K562 (cell line): ENCODE data around the gene EGFR. TPM values are rescaled to one million over a fixed set of nuclear protein-coding genes. Genes with fewer than 3 reads are reported as not detected.

Experiments
- ATAC-seq: fragments of 200-7000 bp; cut with Tn5 transposase; 3 replicates; pipeline ENCODE4 v1.9.1; 2020; ENCODE audit warnings: moderate library complexity
- BruUV-seq: library from RNA; stranded (reverse); fragments of 400-500 nt; replicated peaks from 2 replicates; lab custom pipeline; 2021; lab: Mats Ljungman, UMichigan
- CTCF ChIA-PET: fragments of 300-600 bp; formaldehyde crosslinking; extraction: SDS; loops from one replicate; lab custom pipeline; 2021; ENCODE audit warnings: low intra/inter-chr PET ratio; lab: Yijun Ruan, JAX
- POLR2A ChIA-PET: fragments of 300-600, 350-650 bp; sonication (Branson Sonifier 250); formaldehyde crosslinking; extraction: SDS; loops from one replicate; lab custom pipeline; 2021; ENCODE audit warnings: antibody characterized with exemption, inconsistent platforms; lab: Yijun Ruan, JAX
- DNase-seq, 4 experiments: peaks; one replicate each; pipeline versions ENCODE4 v3.0.0 to v3.0.0-alpha.2; 2011 to 2018; ENCODE audit warnings: low spot score in 3 of 4, mixed read lengths in 3 of 4; ENCODE audit errors: extremely low read depth in 1 of 4
- FAIRE-seq: peaks from 2 replicates; lab custom pipeline; 2011; peaks lifted over from hg19 to GRCh38; lab: Jason Lieb, UNC
- H2AFZ ChIP-seq: 2 replicates; pipeline ENCODE4 v1.6.0; 2011; ENCODE audit warnings: low read depth, low read length, control low read depth, inconsistent platforms
- H3K27ac ChIP-seq: fragments of 200-600 bp; 3 replicates; pipeline ENCODE4 v1.8.0; 2011; ENCODE audit warnings: low read depth, mild to moderate bottlenecking, control low read depth, inconsistent platforms, low read length, moderate library complexity, mixed read lengths; ENCODE audit errors: extremely low read depth
- H3K27me3 ChIP-seq, 2 experiments: fragments of 300-600 bp in 1 of 2; 2 replicates in 1 of 2; 3 replicates in 1 of 2; pipeline versions ENCODE4 v1.6.0 to v1.8.0; 2011; ENCODE audit warnings: inconsistent platforms in 2 of 2, low read length in 2 of 2, mild to moderate bottlenecking in 1 of 2, mixed read lengths in 1 of 2, moderate library complexity in 1 of 2; ENCODE audit not compliant: control insufficient read depth in 2 of 2, insufficient read depth in 2 of 2
- H3K36me3 ChIP-seq: fragments of 300-600 bp; 3 replicates; pipeline ENCODE4 v1.8.0; 2011; ENCODE audit warnings: mild to moderate bottlenecking, low read length, inconsistent platforms; ENCODE audit not compliant: control insufficient read depth, insufficient read depth
- H3K4me1 ChIP-seq, 2 experiments: fragments of 200-600 bp in 1 of 2; replicated peaks in 1 of 2; 2 replicates in 1 of 2; 3 replicates in 1 of 2; pipeline versions ENCODE4 v1.5.1 to v1.8.0; 2011; ENCODE audit warnings: inconsistent platforms in 2 of 2, low read length in 2 of 2, mild to moderate bottlenecking in 1 of 2, mixed read lengths in 1 of 2, moderate library complexity in 1 of 2; ENCODE audit not compliant: control insufficient read depth in 2 of 2, insufficient read depth in 2 of 2
- H3K4me2 ChIP-seq: 2 replicates; pipeline ENCODE4 v1.6.1; 2011; ENCODE audit warnings: low read length, control low read depth, inconsistent platforms, mixed read lengths; ENCODE audit not compliant: insufficient read depth
- H3K4me3 ChIP-seq: fragments of 200-600 bp; sonication (generic), shearing (Covaris generic); 2 replicates; pipeline ENCODE4 v1.5.1; 2016; ENCODE audit warnings: control low read depth, inconsistent platforms
- H3K79me2 ChIP-seq: fragments of 200-600 bp; 3 replicates; pipeline ENCODE4 v1.8.0; 2011; ENCODE audit warnings: low read length, inconsistent platforms; ENCODE audit not compliant: control insufficient read depth, insufficient read depth
- H3K9ac ChIP-seq, 2 experiments: 2 replicates each; pipeline versions ENCODE4 v1.6.0 to v1.6.1; 2011; ENCODE audit warnings: low read depth in 2 of 2, low read length in 2 of 2, control low read depth in 1 of 2, inconsistent platforms in 1 of 2, mild to moderate bottlenecking in 1 of 2, mixed read lengths in 1 of 2; ENCODE audit not compliant: insufficient read depth in 1 of 2
- H3K9me1 ChIP-seq: one replicate; pipeline ENCODE4 v1.6.0; 2011; ENCODE audit warnings: inconsistent platforms, mild to moderate bottlenecking, low read length, moderate library complexity; ENCODE audit not compliant: control insufficient read depth, insufficient read depth
- H3K9me3 ChIP-seq: replicated peaks from 2 replicates; pipeline ENCODE4 v1.5.1; 2011; ENCODE audit warnings: low read depth, low read length, inconsistent platforms; ENCODE audit not compliant: control insufficient read depth, insufficient read depth
- H4K20me1 ChIP-seq: replicated peaks from 2 replicates; pipeline ENCODE4 v1.6.1; 2011; ENCODE audit warnings: low read length, inconsistent platforms, mixed read lengths; ENCODE audit not compliant: control insufficient read depth, insufficient read depth
- BRD4 ChIP-seq: fragments of 200-600 bp; sonication (generic); IDR thresholded peaks from 2 replicates; pipeline ENCODE4 v1.6.1; 2017; ENCODE audit warnings: inconsistent platforms
- CBX1 ChIP-seq: sonication (generic); IDR thresholded peaks from 2 replicates; pipeline ENCODE4 v1.6.1; 2016; ENCODE audit warnings: antibody characterized with exemption, low read depth, mild to moderate bottlenecking
- CHD2 ChIP-seq: IDR thresholded peaks from 2 replicates; pipeline ENCODE4 v1.6.1; 2011; ENCODE audit warnings: low read depth, low read length
- FIP1L1 ChIP-seq: fragments of 200-400 bp; formaldehyde crosslinking; IDR thresholded peaks from 2 replicates; pipeline ENCODE4 v1.6.1; 2018; ENCODE audit warnings: mild to moderate bottlenecking, low read depth, low read length; ENCODE audit not compliant: poor library complexity, severe bottlenecking
- MAZ ChIP-seq, 2 experiments: fragments of 450-650 bp in 1 of 2; sonication (generic) in 1 of 2; formaldehyde crosslinking; IDR thresholded peaks in 1 of 2; conservative IDR thresholded peaks in 1 of 2; 2 replicates each; pipeline versions ENCODE4 v1.4.0 to v1.5.0; 2020; ENCODE audit warnings: mild to moderate bottlenecking in 1 of 2, missing genetic modification reagents in 1 of 2
- MNT ChIP-seq, 2 experiments: fragments of 450-650 bp; conservative IDR thresholded peaks; 2 replicates each; pipeline ENCODE4 v1.6.1; 2017; ENCODE audit warnings: mild to moderate bottlenecking in 2 of 2, moderate library complexity in 2 of 2
- NBN ChIP-seq: fragments of 450-650 bp; IDR thresholded peaks from 2 replicates; pipeline ENCODE4 v1.6.1; 2016; ENCODE audit warnings: low read depth, mild to moderate bottlenecking
- PHB ChIP-seq: fragments of 250-450 bp; sonication (Bioruptor Pico); IDR thresholded peaks from 2 replicates; pipeline ENCODE4 v1.5.0; 2021
- PPARD ChIP-seq: fragments of 250-450 bp; sonication (Bioruptor Pico); IDR thresholded peaks from 2 replicates; pipeline ENCODE4 v1.8.0; 2022; ENCODE audit warnings: inconsistent platforms, mild to moderate bottlenecking, moderate library complexity
- PTTG1 ChIP-seq: fragments of 450-650 bp; IDR thresholded peaks from 2 replicates; pipeline ENCODE4 v1.6.1; 2016; ENCODE audit warnings: low read depth, mild to moderate bottlenecking, missing genetic modification characterization, missing compliant biosample characterization
- RAD51 ChIP-seq: fragments of 450-650 bp; IDR thresholded peaks from 2 replicates; pipeline ENCODE4 v1.7.1; 2016; ENCODE audit warnings: low read depth, mild to moderate bottlenecking, borderline replicate concordance
- TAF7 ChIP-seq: fragments of 450-650 bp; IDR thresholded peaks from 2 replicates; pipeline ENCODE4 v1.6.1; 2016; ENCODE audit warnings: missing genetic modification characterization, missing compliant biosample characterization
- WHSC1 ChIP-seq: IDR thresholded peaks from one replicate; pipeline ENCODE4 v1.6.1; 2012; ENCODE audit warnings: low read length, control low read depth, inconsistent platforms
- YY1 ChIP-seq, 3 experiments: IDR thresholded peaks; 2 replicates each; pipeline ENCODE4 v1.6.1; 2011; ENCODE audit warnings: low read length in 2 of 3, mild to moderate bottlenecking in 2 of 3, moderate library complexity in 2 of 3, borderline replicate concordance in 1 of 3, control low read depth in 1 of 3, low read depth in 1 of 3; ENCODE audit not compliant: insufficient read depth in 3 of 3, insufficient replicate concordance in 2 of 3, control insufficient read depth in 1 of 3, insufficient read length in 1 of 3; ENCODE audit errors: extremely low read depth in 1 of 3
- ZC3H8 ChIP-seq: fragments of 450-650 bp; IDR thresholded peaks from 2 replicates; pipeline ENCODE4 v1.6.1; 2017
- ZKSCAN8 ChIP-seq: fragments of 200-800 bp; sonication (Bioruptor generic); IDR thresholded peaks from 2 replicates; pipeline ENCODE4 v1.6.1; 2016; ENCODE audit warnings: missing genetic modification characterization, missing compliant biosample characterization
- ZNF395 ChIP-seq: fragments of 200-800 bp; sonication (Bioruptor generic); IDR thresholded peaks from 2 replicates; pipeline ENCODE4 v1.6.1; 2017; ENCODE audit warnings: missing genetic modification characterization, missing compliant biosample characterization
- ZNF655 ChIP-seq: fragments of 250-450 bp; sonication (Bioruptor Pico); IDR thresholded peaks from 2 replicates; pipeline ENCODE4 v1.5.0; 2021
- WGBS: fragments of 100-300 bp; shearing (Covaris generic); methylation state at CpG from one replicate; pipeline ENCODE4 v1.1.6; 2016; ENCODE audit warnings: low coverage, mixed read lengths; ENCODE audit not compliant: insufficient coverage; ENCODE audit errors: missing lambda C conversion rate; 5-methylcytosine and 5-hydroxymethylcytosine counted together
- in situ Hi-C: fragments of 300-500 bp; cut with MboI; formaldehyde crosslinking; loops from 4 replicates; pipeline ENCODE4 v1.15.0; 2018; ENCODE audit warnings: inconsistent platforms, mixed read lengths
- intact Hi-C: fragments of 100-400 bp; cut with micrococcal nuclease; formaldehyde crosslinking; loops from 2 replicates; pipeline ENCODE4 v1.14.2; 2022
- polyA plus RNA-seq, 8 experiments: library from polyadenylated mRNA; depleted of rRNA in 4 of 8; stranded (reverse) in 5 of 8; unstranded in 3 of 8; fragments of >200 nt; fragmentation: Nextera tagmentation in 2 of 8; fragmentation: Illumina TruSeq in 1 of 8; extraction: Ambion mirVana in 2 of 8; extraction: Trizol in 1 of 8; gene quantifications; 2 replicates each; pipeline versions ENCODE4 v1.2.1 to v1.2.3, GENCODE V29; 2011 to 2014; ENCODE audit warnings: inconsistent platforms in 1 of 8, missing spikeins in 1 of 8
- total RNA-seq, 7 experiments: library from RNA; depleted of rRNA in 6 of 7; stranded (reverse); fragments of >200 nt in 6 of 7; fragmentation: Illumina TruSeq in 2 of 7; extraction: Trizol in 2 of 7; gene quantifications; 2 replicates each; pipeline versions ENCODE4 v1.2.1 to v1.2.3, GENCODE V29; 2011 to 2021; ENCODE audit warnings: low replicate concordance in 1 of 7

Gene EGFR
- total and polyA plus RNA-seq, 9 of the 15 experiments (the other 6 are each of a cell fraction or from before 2014, with no cell fraction given) = 0.13 TPM; not detected in 8

- Histone ChIP-seq H3K4me1 (peaks cover 0 to 5% of the 10 kb centered on the region in 2 experiments; a peak in 3 of 5 replicates), H3K4me3 (no peak overlapping the region), H3K9ac (no peak overlapping the region), H3K79me2 (no peaks in the 10 kb centered on the region), H3K27ac (no peak overlapping the region), H2AFZ (no peak overlapping the region), H3K9me3 (no peaks in the 10 kb centered on the region), H3K27me3 (peaks cover 11 to 35% of the 10 kb centered on the region in 2 experiments; a peak in 4 of 5 replicates), H3K36me3 (no peaks in the 10 kb centered on the region), H3K4me2 (no peak overlapping the region), H3K9me1 (no peaks in the 10 kb centered on the region), H4K20me1 (no peaks in the 10 kb centered on the region)
- ATAC-seq = no peak
- ChIA-PET POLR2A (no interaction called here), CTCF (no interaction called here)
- no TSS peak for BruUV-seq
- intact Hi-C loops (no loop called here), in situ Hi-C loops (no loop called here)
- DNase-seq = no peak
- WGBS = 5% methylated on average over 15 of the region's 16 CpGs
- TF ChIP-seq PHB (CRISPR knock-in tag) (no peak), ZKSCAN8 (CRISPR knock-in tag) (no peak), BRD4 (no peak), ZC3H8 (no peak), MAZ (CRISPR knock-in tag; conservative IDR thresholded peaks at IDR 0.05 in 1 of 2, IDR thresholded peaks at IDR 0.05 in 1 of 2) (no peak), WHSC1 (no peak), PPARD (CRISPR knock-in tag) (no peak), RAD51 (no peak), ZNF395 (no peak), CBX1 (no peak), ZNF655 (CRISPR knock-in tag) (no peak), TAF7 (tag) (no peak), CHD2 (no peak), MNT (conservative IDR thresholded peaks at IDR 0.05) (no peak), PTTG1 (tag) (no peak), FIP1L1 (no peak), NBN (no peak), YY1 (IDR thresholded peaks at IDR 0.05; ENCODE audit: borderline replicate concordance in 1 of 3, control insufficient read depth in 1 of 3, extremely low read depth in 1 of 3, insufficient read depth in 3 of 3, insufficient read length in 1 of 3, insufficient replicate concordance in 2 of 3, low read depth in 1 of 3, low read length in 2 of 3) (no peak)
- FAIRE-seq = no peak
Measured at GRCh38 chr7:55189878-55190436, 171.1 kb downstream of the EGFR start.
